Fibroblast of villous mesenchyme (primary cell): Measurements from ENCODE around the gene ATP6AP1. TPM values are rescaled to one million over a fixed set of nuclear protein-coding genes. Genes with fewer than 3 reads are reported as not detected.
A peak's percentile ranks its signal among the peaks of the same experiment; 100 is the strongest.

Experiments used
- DNase-seq: peaks from one replicate; pipeline ENCODE4 v3.0.0-alpha.2; 2010; ENCODE audit warnings: low read depth
- H3K4me3 ChIP-seq: 2 replicates; pipeline ENCODE4 v1.5.1; 2011; ENCODE audit warnings: low read depth, mild to moderate bottlenecking, low read length
- total RNA-seq: library from RNA; depleted of rRNA; stranded (reverse); fragments of >200 nt; gene quantifications from 2 replicates; pipeline ENCODE4 v1.2.3, GENCODE V29; 2012
- TF ChIP-seq, protein P1 (sequence below): IDR thresholded peaks from 2 replicates; pipeline ENCODE4 v1.5.1; 2012; ENCODE audit warnings: low read depth, mild to moderate bottlenecking, low read length; ENCODE audit not compliant: insufficient read depth

The ATP6AP1 gene
- total RNA-seq, 1 donor, result 72.5 TPM

DNA sequence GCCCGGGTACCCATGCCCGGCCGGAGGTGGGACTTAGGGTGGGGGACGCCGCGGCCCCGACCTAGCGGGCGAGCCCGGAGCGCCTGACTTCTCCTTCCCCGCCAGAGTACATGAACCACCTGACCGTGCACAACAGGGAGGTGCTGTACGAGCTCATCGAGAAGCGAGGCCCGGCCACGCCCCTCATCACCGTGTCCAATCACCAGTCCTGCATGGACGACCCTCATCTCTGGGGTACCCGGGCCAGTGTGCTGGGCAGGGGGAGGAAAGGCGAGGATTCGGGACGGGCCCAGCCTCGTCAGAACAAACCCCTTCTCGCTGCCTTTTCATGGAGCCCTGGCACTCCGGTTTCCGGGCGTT is 16.5 kb upstream of the ATP6AP1 start:
- peak overlapping the region; percentile 65 for H3K4me3 ChIP-seq
- TF ChIP-seq, protein P1, sequence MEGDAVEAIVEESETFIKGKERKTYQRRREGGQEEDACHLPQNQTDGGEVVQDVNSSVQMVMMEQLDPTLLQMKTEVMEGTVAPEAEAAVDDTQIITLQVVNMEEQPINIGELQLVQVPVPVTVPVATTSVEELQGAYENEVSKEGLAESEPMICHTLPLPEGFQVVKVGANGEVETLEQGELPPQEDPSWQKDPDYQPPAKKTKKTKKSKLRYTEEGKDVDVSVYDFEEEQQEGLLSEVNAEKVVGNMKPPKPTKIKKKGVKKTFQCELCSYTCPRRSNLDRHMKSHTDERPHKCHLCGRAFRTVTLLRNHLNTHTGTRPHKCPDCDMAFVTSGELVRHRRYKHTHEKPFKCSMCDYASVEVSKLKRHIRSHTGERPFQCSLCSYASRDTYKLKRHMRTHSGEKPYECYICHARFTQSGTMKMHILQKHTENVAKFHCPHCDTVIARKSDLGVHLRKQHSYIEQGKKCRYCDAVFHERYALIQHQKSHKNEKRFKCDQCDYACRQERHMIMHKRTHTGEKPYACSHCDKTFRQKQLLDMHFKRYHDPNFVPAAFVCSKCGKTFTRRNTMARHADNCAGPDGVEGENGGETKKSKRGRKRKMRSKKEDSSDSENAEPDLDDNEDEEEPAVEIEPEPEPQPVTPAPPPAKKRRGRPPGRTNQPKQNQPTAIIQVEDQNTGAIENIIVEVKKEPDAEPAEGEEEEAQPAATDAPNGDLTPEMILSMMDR, result no peak
- no peak for DNase-seq

DNA sequence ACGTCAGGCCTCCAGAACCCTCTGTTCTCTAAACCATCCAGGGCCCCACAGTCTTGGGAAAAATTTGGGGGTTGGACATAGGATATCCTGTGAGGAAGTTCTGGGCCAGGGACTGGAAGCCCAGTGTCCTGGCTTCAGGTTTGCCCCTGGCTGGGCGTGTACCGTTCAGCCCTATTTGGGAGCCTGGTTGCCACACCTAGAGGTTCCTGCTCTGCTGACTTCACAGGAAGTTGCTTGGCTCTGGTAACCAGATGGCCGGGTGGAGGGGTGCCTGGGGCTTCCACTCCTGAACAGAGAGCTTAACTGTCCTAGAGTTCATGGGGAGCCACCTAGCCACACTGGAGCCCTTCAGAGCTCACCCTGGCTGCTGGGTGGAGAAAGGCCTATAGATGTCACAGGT is 16.0 kb upstream of the ATP6AP1 start:
- peak; percentile 54 for DNase-seq
- TF ChIP-seq, protein P1, result no peak
- peak overlapping the region; percentile 65 for H3K4me3 ChIP-seq

DNA sequence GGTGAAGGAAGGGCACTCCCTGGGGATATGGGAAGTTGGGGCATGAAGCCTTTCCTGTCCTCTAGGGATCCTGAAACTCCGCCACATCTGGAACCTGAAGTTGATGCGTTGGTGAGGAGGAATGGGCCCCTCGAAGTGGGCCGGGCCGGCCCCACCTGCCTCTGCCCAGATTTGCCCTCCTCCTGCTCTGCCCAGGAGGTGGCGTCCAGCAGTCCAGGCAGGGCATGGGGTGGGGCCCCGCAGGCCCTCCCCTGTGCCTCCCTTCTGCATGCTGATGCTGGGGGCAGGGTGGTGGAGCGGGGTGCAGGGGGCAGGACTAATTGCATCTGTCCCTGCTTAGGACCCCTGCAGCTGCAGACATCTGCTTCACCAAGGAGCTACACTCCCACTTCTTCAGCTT is 15.3 kb upstream of the ATP6AP1 start:
- TF ChIP-seq, protein P1, result no peak
- H3K4me3 ChIP-seq, result no peak overlapping the region
- no peak for DNase-seq

DNA sequence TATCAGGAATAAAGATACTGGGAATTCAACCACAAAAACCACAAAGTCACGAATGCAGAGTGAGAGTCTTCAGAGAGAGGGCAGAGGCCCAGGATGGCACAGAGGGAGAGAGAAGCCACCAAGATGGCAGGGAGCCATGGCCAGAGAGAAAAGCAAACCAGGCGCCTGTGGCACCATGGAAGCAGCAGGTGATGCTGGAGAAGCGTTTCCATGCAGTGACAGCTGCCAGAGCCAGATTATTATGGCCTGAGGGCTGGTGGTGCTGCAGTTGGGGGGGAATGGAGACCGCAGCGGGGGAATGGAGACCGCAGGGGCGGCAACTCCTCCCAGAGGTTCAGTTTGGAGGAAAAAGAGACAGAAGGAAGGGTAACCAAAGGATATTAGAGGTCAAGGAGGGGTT is 11.3 kb upstream of the ATP6AP1 start:
- no peak for DNase-seq
- TF ChIP-seq, protein P1, result no peak
- no peak overlapping the region for H3K4me3 ChIP-seq

DNA sequence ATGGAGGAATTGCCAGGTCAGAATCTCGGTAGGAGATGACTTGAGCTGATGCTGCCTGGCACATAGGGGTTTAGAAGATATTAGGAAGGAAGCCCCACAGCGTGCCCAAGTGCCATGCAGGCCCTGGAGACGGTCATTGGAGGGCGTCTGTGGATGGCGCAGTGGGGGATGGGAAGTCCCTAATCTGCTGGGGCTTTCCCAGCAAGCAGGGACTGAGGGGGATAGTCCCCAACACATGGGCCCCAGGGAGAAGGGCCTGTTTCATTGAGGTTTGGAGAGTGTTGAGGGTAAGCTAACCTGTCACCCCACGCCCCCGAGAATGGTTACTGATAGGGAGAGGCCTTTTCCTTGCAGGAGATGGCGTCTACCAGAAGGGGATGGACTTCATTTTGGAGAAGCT is 9.3 kb upstream of the ATP6AP1 start:
- TF ChIP-seq, protein P1, result no peak
- no peak for DNase-seq
- no peak overlapping the region for H3K4me3 ChIP-seq

DNA sequence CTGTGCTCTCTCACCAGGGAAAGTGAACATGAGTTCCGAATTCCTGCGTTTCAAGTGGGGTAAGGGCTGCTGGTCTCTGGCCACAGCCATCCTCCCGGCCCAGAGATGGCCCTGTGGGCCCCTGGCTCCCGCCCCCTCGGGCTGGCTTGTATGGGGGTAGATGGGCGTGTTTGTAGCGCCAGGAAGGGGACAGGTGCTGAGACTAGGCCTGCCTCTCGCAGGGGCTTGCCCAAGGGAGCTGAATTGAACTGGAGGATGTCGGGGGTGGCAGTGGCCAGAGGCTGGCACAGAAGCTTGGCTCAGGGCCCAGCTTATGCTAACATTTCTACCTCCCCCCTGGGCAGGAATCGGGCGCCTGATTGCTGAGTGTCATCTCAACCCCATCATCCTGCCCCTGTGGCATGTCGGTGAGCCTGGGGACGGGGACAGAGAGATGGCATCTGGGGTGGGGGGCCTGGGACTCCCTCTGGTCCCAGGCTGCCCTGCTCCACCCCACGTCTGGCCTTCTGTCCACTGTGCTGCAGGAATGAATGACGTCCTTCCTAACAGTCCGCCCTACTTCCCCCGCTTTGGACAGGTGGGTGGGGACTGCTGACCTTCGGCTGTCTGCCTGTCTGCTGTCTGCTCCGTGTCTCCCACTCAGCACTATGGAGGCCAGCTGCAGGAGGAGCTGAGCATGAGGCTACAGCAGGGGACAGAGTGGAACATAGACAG is 8.6 kb upstream of the ATP6AP1 start:
- TF ChIP-seq, protein P1, result no peak
- H3K4me3 ChIP-seq, result no peak overlapping the region
- no peak for DNase-seq

DNA sequence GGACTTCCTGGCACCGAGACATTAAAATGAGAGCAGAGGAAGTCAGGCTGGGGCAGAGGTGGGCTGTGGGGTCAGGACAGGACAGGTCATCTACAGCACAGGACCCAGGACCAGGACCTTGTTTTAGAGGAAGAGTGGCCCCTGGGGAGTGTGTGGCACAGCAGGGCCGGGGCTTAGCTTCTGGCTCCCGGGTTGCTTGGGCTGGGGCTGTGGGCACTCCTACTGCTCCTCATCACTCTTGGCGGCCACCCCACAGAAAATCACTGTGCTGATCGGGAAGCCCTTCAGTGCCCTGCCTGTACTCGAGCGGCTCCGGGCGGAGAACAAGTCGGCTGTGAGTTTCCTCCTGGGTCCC is 8.1 kb upstream of the ATP6AP1 start:
- TF ChIP-seq, protein P1, result no peak
- no peak overlapping the region for H3K4me3 ChIP-seq
- DNase-seq, result no peak
